ENCODE results near the gene JUNB.
"Not testable (repeated sequence)": the region's sequence is repeated elsewhere in the genome, so short reads cannot be mapped to it uniquely, and the experiment has no call there.

The JUNB gene

GRCh38 chr19:12806242-12807081 is 15.2 kb downstream of the JUNB start, which contains the start of gene RNASEH2A:
RNASEH2A (plus strand) TSS chr19:12806584; CDS start chr19:12806674, 90 bp downstream.
- peak; percentile 90 for DNase-seq

- DNase-seq, result no peak
Observed at GRCh38 chr19:12815088-12815487, 23.8 kb downstream of the JUNB start.

GRCh38 chr19:12817188-12817587 is 25.9 kb downstream of the JUNB start:
- DNase-seq, result not testable (repeated sequence)

GRCh38 chr19:12817810-12818209 is 26.5 kb downstream of the JUNB start:
- not testable (repeated sequence) for DNase-seq

GRCh38 chr19:12821761-12822160 is 30.5 kb downstream of the JUNB start:
- DNase-seq, result no peak

- DNase-seq, result peak; percentile 61
Observed at GRCh38 chr19:12825254-12826131, 34.2 kb downstream of the JUNB start.

- DNase-seq, result no peak
Observed at GRCh38 chr19:12828494-12828893, 37.2 kb downstream of the JUNB start.

GRCh38 chr19:12833418-12833737 is 42.1 kb downstream of the JUNB start:
- no peak for DNase-seq

- no peak for DNase-seq
Observed at GRCh38 chr19:12833738-12834565, 42.7 kb downstream of the JUNB start.

- DNase-seq, result no peak
Observed at GRCh38 chr19:12834566-12834943, 43.3 kb downstream of the JUNB start, which contains the start of gene RTBDN. RTBDN (minus strand) TSS chr19:12834579; CDS start chr19:12829979, 4,600 bp downstream.

- no peak for DNase-seq
Observed at GRCh38 chr19:12834976-12835757, 43.9 kb downstream of the JUNB start.

GRCh38 chr19:12836529-12836863 is 45.2 kb downstream of the JUNB start:
- DNase-seq, result no peak

GRCh38 chr19:12837225-12837624 is 45.9 kb downstream of the JUNB start:
- DNase-seq, result no peak

GRCh38 chr19:12838182-12838885 is 47.0 kb downstream of the JUNB start, which contains the start of gene MAST1:
MAST1 (plus strand) TSS chr19:12838515; CDS start chr19:12838573, 58 bp downstream.
- DNase-seq, result peak; percentile 31

GRCh38 chr19:12838886-12839756 is 47.8 kb downstream of the JUNB start:
- no peak for DNase-seq

- peak; percentile 23 for DNase-seq
Observed at GRCh38 chr19:12840091-12841079, 49.1 kb downstream of the JUNB start.

- DNase-seq, result no peak
Observed at GRCh38 chr19:12841094-12841493, 49.8 kb downstream of the JUNB start.

- DNase-seq, result no peak
Observed at GRCh38 chr19:12842511-12842910, 51.2 kb downstream of the JUNB start.
